Esophagus muscularis mucosa (tissue), 4 donors: Measurements from ENCODE around the gene MAP1A. TPM values are rescaled to one million over a fixed set of nuclear protein-coding genes. Genes with fewer than 3 reads are reported as not detected.

ENCODE experiments used
- DNase-seq: peaks from one replicate; pipeline ENCODE4 v3.0.0-alpha.2; 2017; ENCODE audit errors: extremely low spot score
- H3K27ac ChIP-seq, 4 donors: fragments of 200-600 bp; sonication (generic); replicated peaks in 1 of 4; 1 replicate in 3 of 4; 2 replicates in 1 of 4; pipeline ENCODE4 v1.5.1; 2016 to 2019; ENCODE audit warnings: mild to moderate bottlenecking in 1 of 4
- H3K27me3 ChIP-seq, 4 donors: fragments of 200-600 bp; sonication (generic); one replicate each; pipeline versions ENCODE4 v1.5.1 to v1.6.0; 2016 to 2019
- H3K36me3 ChIP-seq, 4 donors: fragments of 200-600 bp; sonication (generic); one replicate each; pipeline ENCODE4 v1.5.1; 2016 to 2019
- H3K4me1 ChIP-seq, 4 donors: fragments of 200-600 bp; sonication (generic); one replicate each; pipeline ENCODE4 v1.5.1; 2016 to 2019
- H3K4me3 ChIP-seq, 4 donors: fragments of 200-600 bp; sonication (generic); 1 replicate in 2 of 4; 2 replicates in 2 of 4; pipeline ENCODE4 v1.5.1; 2016 to 2019; ENCODE audit warnings: mild to moderate bottlenecking in 4 of 4, moderate library complexity in 1 of 4
- H3K9me3 ChIP-seq, 4 donors: fragments of 200-600 bp; sonication (generic); 1 replicate in 3 of 4; 2 replicates in 1 of 4; pipeline ENCODE4 v1.5.1; 2016 to 2019
- CTCF ChIP-seq, 3 experiments: fragments of 200-600 bp in 2 of 3; fragments of 450-650 bp in 1 of 3; sonication (generic) in 2 of 3; IDR thresholded peaks; one replicate each; pipeline ENCODE4 v1.5.1; 2017 to 2019; ENCODE audit warnings: antibody characterized with exemption in 3 of 3, mild to moderate bottlenecking in 2 of 3, moderate library complexity in 1 of 3
- EP300 ChIP-seq: sonication (generic); formaldehyde crosslinking; IDR thresholded peaks from one replicate; pipeline ENCODE4 v1.6.1; 2017; ENCODE audit warnings: antibody characterized with exemption
- POLR2A ChIP-seq: fragments of 450-650 bp; IDR thresholded peaks from one replicate; pipeline ENCODE4 v1.6.1; 2017; ENCODE audit warnings: antibody characterized with exemption, moderate library complexity, mild to moderate bottlenecking, low read depth
- POLR2AphosphoS5 ChIP-seq, 2 donors: sonication (generic); formaldehyde crosslinking; IDR thresholded peaks; one replicate each; pipeline ENCODE4 v1.6.1; 2017; ENCODE audit warnings: antibody characterized with exemption in 2 of 2
- WGBS: methylation state at CpG from one replicate; pipeline ENCODE4 v1.1.5; 2018; 5-methylcytosine and 5-hydroxymethylcytosine counted together
- intact Hi-C: fragments of 100-400 bp; cut with DNase I; formaldehyde crosslinking; loops from one replicate; pipeline ENCODE4 v1.15.1; 2023
- total RNA-seq, 4 donors: library from RNA; depleted of rRNA; stranded (reverse); fragments of >200 nt; gene quantifications; one replicate each; pipeline versions ENCODE4 v1.1.0 to v1.2.1, GENCODE V29; 2016

The MAP1A gene
- total RNA-seq, 4 donors from 2014 or later = 30.0 to 59.5 (median 37.4) TPM

- intact Hi-C loops = no loop called here
- Histone ChIP-seq H3K36me3 (no peaks in the 10 kb centered on the region), H3K4me1 (peaks cover 42 to 55% (median 45%) of the 10 kb centered on the region in 4 donors), H3K9me3 (no peaks in the 10 kb centered on the region), H3K27me3 (no peaks in the 10 kb centered on the region), H3K4me3 (peak overlapping the region; percentile 62 to 77 (median 72)), H3K27ac (peak overlapping the region; percentile 75 to 89 (median 81))
- DNase-seq = no peak
- TF ChIP-seq POLR2AphosphoS5 (IDR thresholded peaks at IDR 0.05) = no peak
- no peak for TF ChIP-seq POLR2A
- TF ChIP-seq EP300 = no peak
- peak in 2 of 3 experiments; percentile 15 to 18 for TF ChIP-seq CTCF (IDR thresholded peaks at IDR 0.05)
- 17% methylated on average over 26 of the region's 39 CpGs for WGBS
These were observed 6.2 kb upstream of the MAP1A start for GRCh38 chr15:43511012-43511885.

GRCh38 chr15:43513550-43513949 lies 3.9 kb upstream of the MAP1A start:
- 57% methylated on average over 1 of the region's 1 CpG for WGBS
- peak overlapping the region in 3 of 4 donors; percentile 46 to 86 (median 47) for H3K27ac ChIP-seq
- intact Hi-C loops = no loop called here
- H3K4me3 ChIP-seq = no peak overlapping the region
- H3K9me3 ChIP-seq = no peaks in the 10 kb centered on the region
- H3K4me1 ChIP-seq = peaks cover 49 to 68% (median 65%) of the 10 kb centered on the region in 4 donors
- no peak for TF ChIP-seq CTCF (IDR thresholded peaks at IDR 0.05)
- TF ChIP-seq POLR2AphosphoS5 (IDR thresholded peaks at IDR 0.05) = no peak
- TF ChIP-seq EP300 = no peak
- TF ChIP-seq POLR2A = no peak
- DNase-seq = no peak
- no peaks in the 10 kb centered on the region for H3K27me3 ChIP-seq
- H3K36me3 ChIP-seq = no peaks in the 10 kb centered on the region

- WGBS = 54% methylated on average over 4 of the region's 4 CpGs
- DNase-seq = no peak
- Histone ChIP-seq H3K4me3 (no peak overlapping the region), H3K36me3 (no peaks in the 10 kb centered on the region), H3K4me1 (peaks cover 43 to 68% (median 64%) of the 10 kb centered on the region in 4 donors), H3K27me3 (no peaks in the 10 kb centered on the region), H3K9me3 (no peaks in the 10 kb centered on the region), H3K27ac (peak overlapping the region in 3 of 4 donors; percentile 8 to 86 (median 9))
- TF ChIP-seq POLR2A (no peak), EP300 (no peak), CTCF (IDR thresholded peaks at IDR 0.05) (peak; percentile 32 to 61 (median 34))
- intact Hi-C loops = no loop called here
These were observed 3.0 kb upstream of the MAP1A start for GRCh38 chr15:43514241-43515057.

- intact Hi-C loops = no loop called here
- Histone ChIP-seq H3K4me3 (peak overlapping the region in 2 of 4 donors; percentile 57 to 69), H3K9me3 (no peaks in the 10 kb centered on the region), H3K27me3 (no peaks in the 10 kb centered on the region), H3K4me1 (peaks cover 42 to 59% (median 55%) of the 10 kb centered on the region in 4 donors), H3K27ac (peak overlapping the region; percentile 79 to 87 (median 84)), H3K36me3 (peaks cover 2 to 7% (median 5%) of the 10 kb centered on the region in 4 donors)
- 41% methylated on average over 2 of the region's 2 CpGs for WGBS
- DNase-seq = no peak
- TF ChIP-seq CTCF (IDR thresholded peaks at IDR 0.05) (no peak), POLR2AphosphoS5 (IDR thresholded peaks at IDR 0.05) (no peak), POLR2A (no peak), EP300 (no peak)
These were observed 1.7 kb upstream of the MAP1A start for GRCh38 chr15:43515741-43516140.
